HepG2 (cell line): Measurements from ENCODE around the gene KAZALD1.

Experiments
- CREB1 ChIP-seq, 2 experiments: fragments of 450-650 bp in 1 of 2; IDR thresholded peaks; 2 replicates each; pipeline ENCODE4 v1.6.1; 2016 to 2017; ENCODE audit warnings: control low read depth in 1 of 2, mild to moderate bottlenecking in 1 of 2, missing compliant biosample characterization in 1 of 2, missing genetic modification characterization in 1 of 2
- CTCF ChIP-seq: sonication (generic); formaldehyde crosslinking; IDR thresholded peaks from 2 replicates; pipeline ENCODE4 v1.5.0; 2020; ENCODE audit warnings: mild to moderate bottlenecking, missing genetic modification reagents, moderate library complexity
- EP300 ChIP-seq, 3 experiments: sonication (generic) in 1 of 3; formaldehyde crosslinking in 1 of 3; IDR thresholded peaks; 2 replicates each; pipeline versions ENCODE4 v1.5.1 to v1.6.1; 2011 to 2020; ENCODE audit warnings: low read depth in 2 of 3, low read length in 2 of 3, borderline replicate concordance in 1 of 3, improper control_type of control experiment in 1 of 3, mild to moderate bottlenecking in 1 of 3, missing genetic modification reagents in 1 of 3, moderate library complexity in 1 of 3
- GFI1 ChIP-seq: sonication (generic); formaldehyde crosslinking; IDR thresholded peaks from 2 replicates; pipeline ENCODE4 v1.5.0; 2020; ENCODE audit warnings: missing genetic modification reagents, mild to moderate bottlenecking, borderline replicate concordance
- KMT2B ChIP-seq: IDR thresholded peaks from 2 replicates; pipeline ENCODE4 v1.6.1; 2016; ENCODE audit warnings: missing genetic modification reagents, missing compliant biosample characterization
- POLR2A ChIP-seq, 2 experiments: IDR thresholded peaks; 2 replicates each; pipeline ENCODE4 v1.6.1; 2011; ENCODE audit warnings: low read depth in 2 of 2, low read length in 2 of 2, mild to moderate bottlenecking in 1 of 2, moderate library complexity in 1 of 2; ENCODE audit not compliant: insufficient read depth in 1 of 2
- RAD21 ChIP-seq: fragments of 450-650 bp; formaldehyde crosslinking; IDR thresholded peaks from 2 replicates; pipeline ENCODE4 v1.5.0; 2020; ENCODE audit warnings: mild to moderate bottlenecking
- SP1 ChIP-seq, 2 experiments: fragments of 450-650 bp in 1 of 2; sonication (generic) in 1 of 2; formaldehyde crosslinking in 1 of 2; IDR thresholded peaks; 2 replicates each; pipeline versions ENCODE4 v1.4.0 to v1.6.1; 2016 to 2020; ENCODE audit warnings: missing genetic modification reagents in 1 of 2
- TMF1 ChIP-seq: sonication (generic); formaldehyde crosslinking; IDR thresholded peaks from 2 replicates; pipeline ENCODE4 v1.8.1; 2022; ENCODE audit warnings: low read depth, missing genetic modification reagents
- ZBTB40 ChIP-seq, 2 experiments: fragments of 450-650 bp in 1 of 2; sonication (generic) in 1 of 2; formaldehyde crosslinking in 1 of 2; IDR thresholded peaks; 2 replicates each; pipeline versions ENCODE4 v1.6.1 to v1.8.0; 2016 to 2022; ENCODE audit warnings: antibody characterized with exemption in 1 of 2, mild to moderate bottlenecking in 1 of 2, missing genetic modification reagents in 1 of 2
- ZFX ChIP-seq: sonication (generic); formaldehyde crosslinking; IDR thresholded peaks from 2 replicates; pipeline ENCODE4 v1.4.0; 2020; ENCODE audit warnings: mild to moderate bottlenecking, low read depth, missing genetic modification reagents, moderate library complexity
- ZNF343 ChIP-seq: sonication (generic); formaldehyde crosslinking; IDR thresholded peaks from 2 replicates; pipeline ENCODE4 v1.4.0; 2020; ENCODE audit warnings: mild to moderate bottlenecking, missing genetic modification reagents
- ZNF570 ChIP-seq: sonication (generic); formaldehyde crosslinking; IDR thresholded peaks from 2 replicates; pipeline ENCODE4 v1.4.0; 2020; ENCODE audit warnings: mild to moderate bottlenecking, missing genetic modification reagents, borderline replicate concordance

DNA sequence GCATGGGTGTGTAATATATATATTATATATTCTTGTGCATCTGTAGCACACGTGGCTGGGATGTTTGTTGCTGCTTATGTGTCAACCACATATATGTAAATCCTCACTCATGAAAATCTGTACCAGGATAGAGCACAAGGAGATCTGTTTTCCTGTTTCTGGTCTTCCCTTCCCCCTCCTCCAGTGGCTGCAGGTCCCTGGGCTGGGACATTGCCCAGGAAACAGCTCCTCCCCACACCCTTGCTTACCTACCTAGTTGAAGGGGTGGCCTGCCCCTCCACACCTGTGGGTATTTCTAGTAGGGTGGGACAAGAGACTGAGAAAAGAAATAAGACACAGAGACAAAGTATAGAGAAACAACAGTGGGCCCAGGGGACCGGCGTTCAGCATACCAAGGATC lies 28.5 kb upstream of the KAZALD1 start:
- TF ChIP-seq ZFX (no peak), EP300 (IDR thresholded peaks at IDR 0.05; ENCODE audit: low read depth in 2 of 2, low read length in 2 of 2) (no peak), EP300 (CRISPR knock-in tag; IDR thresholded peaks at IDR 0.05; ENCODE audit: borderline replicate concordance) (no peak), POLR2A (IDR thresholded peaks at IDR 0.05; ENCODE audit: insufficient read depth in 1 of 2, low read depth in 2 of 2, low read length in 2 of 2) (no peak), TMF1 (CRISPR knock-in tag) (no peak), ZNF570 (CRISPR knock-in tag) (no peak), ZBTB40 (IDR thresholded peaks at IDR 0.05) (no peak), ZBTB40 (CRISPR knock-in tag; IDR thresholded peaks at IDR 0.05) (no peak), KMT2B (no peak), RAD21 (CRISPR knock-in tag) (no peak), CREB1 (IDR thresholded peaks at IDR 0.05) (no peak), CREB1 (CRISPR knock-in tag; IDR thresholded peaks at IDR 0.05) (no peak), SP1 (IDR thresholded peaks at IDR 0.05) (no peak), SP1 (CRISPR knock-in tag; IDR thresholded peaks at IDR 0.05) (no peak), CTCF (CRISPR knock-in tag) (no peak), ZNF343 (CRISPR knock-in tag) (no peak), GFI1 (CRISPR knock-in tag) (no peak)
